ENCODE results near the gene CD7.

DNA sequence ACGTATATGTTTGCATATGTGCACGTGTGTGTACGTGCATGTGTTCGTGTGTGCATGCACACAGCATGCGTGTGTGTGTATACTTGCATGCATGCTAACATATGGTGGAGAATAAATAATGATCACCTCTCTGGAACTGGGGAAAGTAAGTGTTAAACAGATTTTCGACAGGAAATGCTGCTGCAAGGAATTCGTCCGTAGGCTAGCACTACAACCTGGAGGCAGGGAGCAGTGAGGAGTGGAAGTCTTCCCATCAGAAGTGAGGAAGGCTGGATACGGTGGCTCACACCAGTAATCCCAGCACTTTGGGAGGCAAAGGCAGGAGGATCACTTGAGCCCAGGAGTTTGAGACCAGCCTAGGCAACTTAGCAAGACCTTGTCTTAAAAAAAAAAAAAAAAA lies 39.1 kb downstream of the CD7 start:
- TF ChIP-seq, protein P1, sequence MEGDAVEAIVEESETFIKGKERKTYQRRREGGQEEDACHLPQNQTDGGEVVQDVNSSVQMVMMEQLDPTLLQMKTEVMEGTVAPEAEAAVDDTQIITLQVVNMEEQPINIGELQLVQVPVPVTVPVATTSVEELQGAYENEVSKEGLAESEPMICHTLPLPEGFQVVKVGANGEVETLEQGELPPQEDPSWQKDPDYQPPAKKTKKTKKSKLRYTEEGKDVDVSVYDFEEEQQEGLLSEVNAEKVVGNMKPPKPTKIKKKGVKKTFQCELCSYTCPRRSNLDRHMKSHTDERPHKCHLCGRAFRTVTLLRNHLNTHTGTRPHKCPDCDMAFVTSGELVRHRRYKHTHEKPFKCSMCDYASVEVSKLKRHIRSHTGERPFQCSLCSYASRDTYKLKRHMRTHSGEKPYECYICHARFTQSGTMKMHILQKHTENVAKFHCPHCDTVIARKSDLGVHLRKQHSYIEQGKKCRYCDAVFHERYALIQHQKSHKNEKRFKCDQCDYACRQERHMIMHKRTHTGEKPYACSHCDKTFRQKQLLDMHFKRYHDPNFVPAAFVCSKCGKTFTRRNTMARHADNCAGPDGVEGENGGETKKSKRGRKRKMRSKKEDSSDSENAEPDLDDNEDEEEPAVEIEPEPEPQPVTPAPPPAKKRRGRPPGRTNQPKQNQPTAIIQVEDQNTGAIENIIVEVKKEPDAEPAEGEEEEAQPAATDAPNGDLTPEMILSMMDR (IDR thresholded peaks at IDR 0.05), result no peak
- TF ChIP-seq ESRRA (CRISPR knock-in tag; IDR thresholded peaks at IDR 0.05; ENCODE audit: borderline replicate concordance), result no peak
- TF ChIP-seq FOXP1 (CRISPR knock-in tag; IDR thresholded peaks at IDR 0.05; ENCODE audit: borderline replicate concordance), result no peak
- TF ChIP-seq ZNF532 (CRISPR knock-in tag; IDR thresholded peaks at IDR 0.05; ENCODE audit: borderline replicate concordance), result no peak
- TF ChIP-seq NR1H2 (CRISPR knock-in tag; IDR thresholded peaks at IDR 0.05), result no peak
- TF ChIP-seq MAX (CRISPR knock-in tag; IDR thresholded peaks at IDR 0.05), result no peak
- TF ChIP-seq JUN (CRISPR knock-in tag; IDR thresholded peaks at IDR 0.05), result no peak
- TF ChIP-seq, protein P2, sequence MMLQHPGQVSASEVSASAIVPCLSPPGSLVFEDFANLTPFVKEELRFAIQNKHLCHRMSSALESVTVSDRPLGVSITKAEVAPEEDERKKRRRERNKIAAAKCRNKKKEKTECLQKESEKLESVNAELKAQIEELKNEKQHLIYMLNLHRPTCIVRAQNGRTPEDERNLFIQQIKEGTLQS (CRISPR knock-in tag; conservative IDR thresholded peaks at IDR 0.05), result no peak
- no peak for TF ChIP-seq ATF2 (CRISPR knock-in tag; IDR thresholded peaks at IDR 0.05; ENCODE audit: borderline replicate concordance, low read depth)
- TF ChIP-seq GRHL2 (CRISPR knock-in tag; IDR thresholded peaks at IDR 0.05; ENCODE audit: insufficient replicate concordance, severe bottlenecking), result no peak

Data from WTC11 (cell line).